Measurements from ENCODE around the gene ADK. TPM values are rescaled to one million over a fixed set of nuclear protein-coding genes. Genes with fewer than 3 reads are reported as not detected.

Gene ADK
- total RNA-seq, 1 experiment from 2014 or later = 26.8 TPM

- Histone ChIP-seq H3K79me1 (ENCODE audit: insufficient read depth, low read depth, low read length, poor library complexity, severe bottlenecking) (no peaks in the 10 kb centered on the region), H3K23me2 (ENCODE audit: insufficient read length, low read depth, low read length, poor library complexity, severe bottlenecking) (no peaks in the 10 kb centered on the region), H3K9me3 (ENCODE audit: control insufficient read depth, low read depth, low read length) (no peaks in the 10 kb centered on the region), H2BK20ac (ENCODE audit: low read depth, low read length, poor library complexity, severe bottlenecking) (no peak overlapping the region), H3K4me1 (ENCODE audit: insufficient read depth, low read length) (no peaks in the 10 kb centered on the region), H4K91ac (ENCODE audit: insufficient read length, low read depth, low read length) (no peak overlapping the region), H2BK120ac (ENCODE audit: low read depth, low read length, poor library complexity, severe bottlenecking) (no peak overlapping the region), H3K9ac (ENCODE audit: extremely low read depth, insufficient read length, low read length) (no peak overlapping the region), H2BK15ac (ENCODE audit: low read depth, low read length) (no peak overlapping the region), H3K27me3 (ENCODE audit: insufficient read depth, low read length) (no peaks in the 10 kb centered on the region), H3K14ac (ENCODE audit: insufficient read depth, low read length) (no peak overlapping the region), H2BK12ac (ENCODE audit: insufficient read length, low read depth, low read length) (no peak overlapping the region), H3K4me2 (ENCODE audit: insufficient read depth, insufficient read length, low read length) (no peak overlapping the region), H2BK5ac (ENCODE audit: insufficient read length, low read length) (no peak overlapping the region), H3K4ac (ENCODE audit: low read depth, low read length) (no peak overlapping the region), H3K23ac (ENCODE audit: insufficient read length, low read depth, low read length) (no peak overlapping the region), H4K20me1 (ENCODE audit: control insufficient read depth, insufficient read depth, insufficient read length) (no peaks in the 10 kb centered on the region), H4K8ac (replicated peaks; ENCODE audit: insufficient read length, low read depth, low read length) (no peak overlapping the region), H3K79me2 (ENCODE audit: insufficient read depth, low read length) (no peaks in the 10 kb centered on the region), H4K5ac (ENCODE audit: insufficient read length, low read depth, low read length) (no peak overlapping the region), H2AFZ (ENCODE audit: low read length) (no peak overlapping the region), H3K18ac (ENCODE audit: insufficient read length, low read depth, low read length) (no peak overlapping the region), H3T11ph (ENCODE audit: low read length) (no peak overlapping the region), H2AK5ac (ENCODE audit: insufficient read length, low read length) (no peak overlapping the region), H3K56ac (ENCODE audit: insufficient read length, low read depth, low read length) (no peak overlapping the region), H3K27ac (ENCODE audit: insufficient read length, low read depth, low read length) (no peak overlapping the region)
- Mint-ChIP-seq H3K27ac (no peak overlapping the region), H3K27me3 (ENCODE audit: low read depth) (no peaks in the 10 kb centered on the region), H3K4me3 (no peak overlapping the region), H3K36me3 (ENCODE audit: insufficient read depth in 1 of 3, low read depth in 3 of 3) (peaks cover 6 to 14% (median 10%) of the 10 kb centered on the region in 3 experiments), H3K9me3 (peaks cover 3 to 6% of the 10 kb centered on the region in 2 experiments; a peak in 4 of 5 replicates), H3K4me1 (peaks cover 15 to 28% of the 10 kb centered on the region in 2 experiments)
- TF ChIP-seq, protein P1, sequence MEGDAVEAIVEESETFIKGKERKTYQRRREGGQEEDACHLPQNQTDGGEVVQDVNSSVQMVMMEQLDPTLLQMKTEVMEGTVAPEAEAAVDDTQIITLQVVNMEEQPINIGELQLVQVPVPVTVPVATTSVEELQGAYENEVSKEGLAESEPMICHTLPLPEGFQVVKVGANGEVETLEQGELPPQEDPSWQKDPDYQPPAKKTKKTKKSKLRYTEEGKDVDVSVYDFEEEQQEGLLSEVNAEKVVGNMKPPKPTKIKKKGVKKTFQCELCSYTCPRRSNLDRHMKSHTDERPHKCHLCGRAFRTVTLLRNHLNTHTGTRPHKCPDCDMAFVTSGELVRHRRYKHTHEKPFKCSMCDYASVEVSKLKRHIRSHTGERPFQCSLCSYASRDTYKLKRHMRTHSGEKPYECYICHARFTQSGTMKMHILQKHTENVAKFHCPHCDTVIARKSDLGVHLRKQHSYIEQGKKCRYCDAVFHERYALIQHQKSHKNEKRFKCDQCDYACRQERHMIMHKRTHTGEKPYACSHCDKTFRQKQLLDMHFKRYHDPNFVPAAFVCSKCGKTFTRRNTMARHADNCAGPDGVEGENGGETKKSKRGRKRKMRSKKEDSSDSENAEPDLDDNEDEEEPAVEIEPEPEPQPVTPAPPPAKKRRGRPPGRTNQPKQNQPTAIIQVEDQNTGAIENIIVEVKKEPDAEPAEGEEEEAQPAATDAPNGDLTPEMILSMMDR (conservative IDR thresholded peaks at IDR 0.05) = no peak
- WGBS (ENCODE audit: extremely low coverage, insufficient read length, low lambda C conversion rate) = no CpG with 5 or more reads among the region's 1 CpG
- DNase-seq = no peak
Observed at GRCh38 chr10:74582566-74582965, 431.5 kb downstream of the ADK start.
